HG03469 (cell line): Measurements from ENCODE around the gene ZFPM1.

ENCODE experiments used
- ATAC-seq: cut with Tn5 transposase; IDR thresholded peaks from one replicate; pipeline ENCODE4 v1.9.1; 2021; ENCODE audit warnings: mild to moderate bottlenecking, moderate library complexity, moderate number of reproducible peaks; ENCODE audit not compliant: unreplicated experiment

Gene ZFPM1

DNA sequence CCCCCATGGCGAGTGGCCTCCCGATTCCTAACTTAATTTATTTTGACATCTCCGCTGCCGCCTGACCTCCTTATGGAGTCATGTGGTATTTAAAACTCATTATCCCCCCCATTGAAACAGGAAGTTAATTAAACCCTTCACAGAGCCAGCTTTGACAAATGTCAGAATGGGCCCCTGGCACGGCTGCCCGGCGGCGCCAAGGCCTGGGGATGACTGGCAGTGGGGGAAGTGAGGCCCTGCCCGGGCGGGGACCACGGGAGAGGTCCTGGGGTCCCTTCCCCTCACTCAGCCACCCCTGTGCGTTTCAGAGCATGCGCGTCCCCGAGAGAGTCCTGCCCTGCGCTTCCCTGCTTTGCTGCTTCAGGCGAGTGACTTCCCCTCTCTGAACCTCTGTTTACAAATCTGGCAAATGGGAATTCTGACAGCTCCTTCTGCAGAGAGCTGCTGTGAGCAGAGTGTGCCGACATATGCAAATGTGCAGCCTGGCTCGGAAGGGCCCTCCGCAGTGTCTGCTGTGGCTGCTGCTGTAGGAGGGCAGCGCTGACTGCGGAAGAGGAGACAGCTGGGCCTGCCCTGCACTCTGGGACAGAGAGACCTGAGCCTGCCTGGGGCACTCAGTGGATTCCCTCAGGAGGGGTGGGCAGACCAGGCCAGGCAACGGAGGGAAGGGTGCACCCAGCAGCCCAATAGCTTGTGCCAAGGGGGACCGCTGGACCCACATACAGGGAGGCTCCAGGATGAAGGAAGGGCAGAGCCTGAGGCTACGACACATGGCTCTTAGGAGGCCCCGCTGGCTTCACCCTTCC lies 4.4 kb upstream of the ZFPM1 start:
- ATAC-seq, result no peak

DNA sequence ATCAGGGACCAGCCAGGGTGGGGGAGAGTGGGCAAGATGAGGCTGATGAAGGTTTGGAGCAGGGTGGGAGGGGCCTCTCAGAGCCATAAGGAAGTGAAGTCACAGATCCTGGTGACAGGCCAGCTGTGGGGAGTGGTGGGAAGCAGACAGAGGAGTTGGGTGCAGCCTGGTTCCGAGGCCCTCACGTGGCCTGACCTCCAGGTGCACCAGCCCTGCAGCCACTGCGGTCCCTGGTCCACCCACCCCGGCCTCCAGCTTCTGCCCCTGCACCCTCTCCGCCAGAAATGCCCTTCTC lies 3.9 kb upstream of the ZFPM1 start:
- no peak for ATAC-seq

DNA sequence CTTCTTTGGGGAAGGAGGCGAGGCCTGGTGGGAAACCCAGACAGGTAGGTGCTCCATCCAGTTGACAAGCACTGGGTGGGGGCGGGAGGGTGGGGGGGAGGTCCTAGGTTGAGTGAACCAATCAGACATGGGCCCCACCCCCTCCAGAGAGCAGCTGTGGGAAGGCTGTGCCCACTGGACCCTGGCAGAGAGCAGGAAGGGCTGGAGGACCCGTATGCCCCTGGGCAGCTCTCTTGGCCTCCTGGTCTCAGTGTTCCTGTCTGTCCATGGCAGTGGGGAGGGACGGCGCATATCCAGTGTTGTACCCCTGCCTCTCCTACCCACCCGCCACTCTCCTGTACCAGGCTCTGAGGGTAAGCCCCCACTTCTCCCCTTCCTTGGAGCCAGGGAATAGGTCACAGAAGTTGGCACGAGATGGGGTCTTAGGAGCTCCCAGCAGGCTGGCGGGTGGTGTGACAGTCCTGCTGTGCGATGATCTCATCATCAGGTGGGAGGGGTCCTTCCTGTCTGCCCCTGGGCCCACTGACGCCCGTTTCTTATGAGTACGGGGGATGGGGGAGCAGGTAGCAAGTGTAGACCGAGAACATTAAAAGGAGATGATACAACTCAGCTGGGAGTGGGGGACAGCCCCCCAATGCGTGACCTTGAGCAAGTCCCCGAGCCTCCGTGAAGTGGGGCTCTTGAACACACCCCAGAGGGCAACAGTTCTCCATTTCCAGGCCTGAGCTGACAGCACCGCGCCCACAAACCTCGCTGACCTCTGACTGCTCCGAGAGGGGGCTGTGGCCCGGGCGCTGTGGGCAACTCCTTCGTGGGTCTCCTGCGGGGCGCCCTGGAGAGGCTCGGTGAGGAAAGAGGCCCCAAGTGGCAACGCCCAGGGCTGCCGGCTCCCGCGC lies 1.2 kb upstream of the ZFPM1 start:
- ATAC-seq, result no peak

DNA sequence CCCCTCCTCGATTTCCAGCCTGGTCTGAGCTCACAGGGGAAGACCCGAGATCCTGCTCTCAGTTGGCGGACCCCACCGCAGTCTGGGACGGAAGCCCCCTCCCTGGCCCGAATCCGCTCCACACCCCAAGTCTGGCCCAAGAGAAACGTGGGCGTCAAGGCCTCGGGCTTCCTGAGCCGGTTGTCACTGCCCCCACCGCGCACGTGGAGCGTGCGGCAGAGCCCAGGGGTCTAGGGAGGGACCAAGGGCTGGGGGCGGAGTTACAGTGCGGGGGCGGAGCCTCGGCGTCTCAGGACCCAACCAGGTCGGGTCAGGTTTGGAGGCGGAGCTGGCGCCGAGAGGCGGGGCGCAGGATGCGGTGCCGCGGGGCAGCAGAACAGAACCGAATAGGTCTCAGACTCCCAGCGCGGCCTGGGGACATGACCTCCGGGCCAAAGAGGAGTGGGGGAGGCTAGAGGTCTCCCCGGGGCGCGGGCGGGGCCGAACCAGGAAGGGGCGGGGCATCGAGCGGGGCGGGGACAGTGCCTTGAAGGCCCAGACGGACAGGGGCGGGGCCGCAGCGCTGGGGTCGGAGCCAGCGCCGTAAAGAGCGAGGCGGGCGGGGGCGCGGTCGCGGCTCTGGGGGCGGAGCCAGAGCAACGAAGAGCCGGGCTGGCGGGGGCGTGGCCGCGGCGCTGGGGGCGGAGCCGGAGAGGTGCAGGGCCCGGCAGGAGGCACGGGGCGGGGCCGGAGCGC lies 431 bp upstream of the ZFPM1 start:
- ATAC-seq, result no peak

DNA sequence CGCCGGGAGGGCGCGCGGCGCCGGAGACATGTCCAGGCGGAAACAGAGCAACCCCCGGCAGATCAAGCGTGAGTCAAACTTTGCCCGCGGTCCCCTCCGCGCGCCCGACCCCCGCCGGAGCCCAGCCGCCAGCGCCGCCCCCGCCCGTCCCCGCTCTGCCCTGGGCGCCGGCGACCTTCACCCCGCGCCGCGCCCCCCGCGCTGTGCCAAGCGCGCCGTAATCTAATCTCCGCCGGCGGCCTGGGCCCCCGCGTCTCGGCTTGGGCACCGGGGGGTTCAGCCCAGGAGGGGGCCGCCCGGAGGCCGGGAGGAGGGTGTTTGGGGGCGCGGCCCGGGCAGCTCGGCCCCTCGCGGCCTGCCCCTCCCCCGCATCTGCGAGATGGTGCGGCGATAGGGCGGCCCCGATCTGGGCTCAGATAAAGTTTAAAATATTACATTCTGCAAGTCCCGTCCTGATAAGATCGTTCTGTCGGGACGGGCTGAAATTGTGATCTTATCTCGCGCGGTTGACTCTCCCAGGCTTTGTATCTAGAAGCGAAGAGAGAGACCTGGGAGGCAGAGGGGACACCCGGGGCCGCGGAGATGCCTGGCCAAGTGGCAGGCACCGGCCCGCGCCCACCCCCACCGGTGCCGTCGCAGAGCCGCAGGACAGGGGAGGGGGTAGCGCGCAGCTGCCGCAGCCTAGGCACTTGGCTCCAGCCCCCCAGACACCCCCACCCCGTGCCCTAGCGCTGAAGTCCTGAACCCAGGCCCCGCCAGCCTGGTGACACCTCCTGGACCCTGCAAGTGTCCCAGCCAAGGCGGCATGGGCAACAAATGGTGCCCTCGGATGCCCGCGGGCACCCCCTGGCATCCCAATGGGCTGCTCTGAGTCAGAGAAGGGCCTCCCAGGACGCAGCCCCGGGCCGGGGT lies 787 bp downstream of the ZFPM1 start:
- no peak for ATAC-seq

DNA sequence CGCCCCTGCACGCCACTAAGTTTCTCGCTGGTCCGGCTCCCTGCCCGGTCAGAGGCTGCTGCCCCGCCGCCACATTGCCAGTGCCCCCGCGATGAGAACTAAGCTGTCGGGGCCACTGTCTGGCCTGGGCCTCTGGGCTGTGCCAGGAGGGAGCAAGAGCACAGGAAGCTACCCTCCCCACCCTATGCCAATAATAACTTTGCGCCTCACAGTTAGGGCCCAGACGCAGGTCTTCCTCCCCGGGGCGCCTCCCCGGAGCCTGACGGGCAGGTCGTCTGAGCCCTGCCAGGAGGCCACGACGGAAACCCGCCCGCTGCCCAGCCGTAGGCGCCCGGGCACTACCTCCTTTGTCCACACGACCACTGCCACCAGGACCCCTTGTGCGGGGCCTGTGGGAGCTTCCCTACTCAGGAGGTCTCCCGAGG lies 1.5 kb downstream of the ZFPM1 start:
- ATAC-seq, result no peak

DNA sequence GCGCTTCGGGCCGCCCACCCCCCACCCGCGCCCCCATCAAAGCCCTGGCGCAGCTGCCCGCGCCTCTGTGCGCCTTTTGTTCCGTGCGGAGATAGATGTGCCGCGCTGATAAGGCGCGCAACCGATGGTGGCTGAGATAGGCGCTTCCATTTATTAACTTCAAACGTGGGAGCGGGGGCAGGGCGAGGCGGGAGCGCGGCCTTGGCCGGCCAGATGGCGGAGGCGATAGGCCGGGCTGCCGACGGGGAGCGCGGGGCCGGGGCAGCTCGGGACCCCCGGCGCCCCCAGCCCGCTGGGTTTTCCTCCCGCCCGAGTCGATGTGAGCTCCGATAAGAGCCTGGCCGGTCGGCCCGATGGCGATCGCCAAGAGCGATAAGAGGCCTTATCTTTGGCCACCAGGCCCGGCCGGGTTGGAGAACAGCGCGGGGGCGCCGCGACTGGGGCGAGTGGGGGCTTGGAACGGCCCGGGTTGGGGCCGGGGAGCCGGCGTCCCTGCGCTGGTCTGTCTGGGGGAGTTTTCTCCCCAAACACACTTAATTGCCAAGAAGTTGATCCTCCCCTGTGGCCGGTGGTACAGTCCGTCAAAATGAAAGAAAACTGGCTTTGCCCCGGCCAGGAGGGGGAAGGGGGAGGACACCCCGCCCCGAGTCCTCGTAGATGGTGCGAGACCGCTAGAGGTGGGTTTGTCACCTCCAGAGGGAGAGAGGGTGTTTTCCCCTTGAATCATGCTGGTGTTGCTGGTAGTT lies 2.7 kb downstream of the ZFPM1 start:
- ATAC-seq, result no peak

DNA sequence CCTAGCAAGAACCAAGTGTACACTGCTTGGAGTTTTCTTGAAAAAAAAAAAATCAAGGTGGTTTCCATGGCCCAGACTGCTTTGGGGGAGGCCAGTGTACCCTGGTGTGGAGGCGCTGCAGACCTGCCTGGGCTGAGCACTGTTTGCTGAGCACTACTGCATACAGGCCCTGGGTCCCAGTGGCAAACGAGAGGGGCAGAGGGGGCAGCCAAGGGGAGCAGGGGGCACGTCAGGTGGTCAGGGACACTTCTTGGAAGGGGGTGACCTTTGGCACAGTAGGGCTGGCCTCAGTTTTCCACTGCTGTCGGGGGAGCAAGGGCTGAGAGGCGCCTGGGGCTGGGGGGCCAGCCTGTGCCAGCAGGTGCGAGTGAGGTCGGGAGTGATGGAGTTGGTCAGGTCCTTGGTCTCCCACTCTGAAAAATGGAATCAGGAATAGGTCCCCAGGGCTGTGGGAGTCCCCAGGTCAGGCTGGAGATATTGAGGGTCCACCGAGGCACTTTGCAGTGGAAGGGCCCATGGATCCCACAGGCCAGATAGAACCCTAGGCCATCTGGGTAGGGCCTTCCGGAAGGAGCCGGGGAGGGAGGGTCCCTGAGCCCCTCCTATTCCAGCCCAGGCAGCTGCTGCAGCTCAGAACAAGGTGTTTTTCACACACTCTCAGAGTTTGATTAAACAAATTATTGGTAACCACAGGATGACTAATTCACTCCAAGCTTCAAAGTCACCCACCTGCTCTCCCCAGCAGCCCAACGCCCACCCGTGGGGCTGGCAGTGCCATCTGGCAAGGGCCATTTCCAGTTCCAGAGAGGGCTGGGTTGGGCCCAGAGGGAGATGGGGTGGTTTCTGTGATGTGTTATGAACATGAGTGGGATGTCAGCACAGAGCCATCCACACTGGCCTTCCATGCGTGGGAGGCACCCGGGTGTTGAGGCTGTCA lies 3.5 kb downstream of the ZFPM1 start:
- ATAC-seq, result no peak

DNA sequence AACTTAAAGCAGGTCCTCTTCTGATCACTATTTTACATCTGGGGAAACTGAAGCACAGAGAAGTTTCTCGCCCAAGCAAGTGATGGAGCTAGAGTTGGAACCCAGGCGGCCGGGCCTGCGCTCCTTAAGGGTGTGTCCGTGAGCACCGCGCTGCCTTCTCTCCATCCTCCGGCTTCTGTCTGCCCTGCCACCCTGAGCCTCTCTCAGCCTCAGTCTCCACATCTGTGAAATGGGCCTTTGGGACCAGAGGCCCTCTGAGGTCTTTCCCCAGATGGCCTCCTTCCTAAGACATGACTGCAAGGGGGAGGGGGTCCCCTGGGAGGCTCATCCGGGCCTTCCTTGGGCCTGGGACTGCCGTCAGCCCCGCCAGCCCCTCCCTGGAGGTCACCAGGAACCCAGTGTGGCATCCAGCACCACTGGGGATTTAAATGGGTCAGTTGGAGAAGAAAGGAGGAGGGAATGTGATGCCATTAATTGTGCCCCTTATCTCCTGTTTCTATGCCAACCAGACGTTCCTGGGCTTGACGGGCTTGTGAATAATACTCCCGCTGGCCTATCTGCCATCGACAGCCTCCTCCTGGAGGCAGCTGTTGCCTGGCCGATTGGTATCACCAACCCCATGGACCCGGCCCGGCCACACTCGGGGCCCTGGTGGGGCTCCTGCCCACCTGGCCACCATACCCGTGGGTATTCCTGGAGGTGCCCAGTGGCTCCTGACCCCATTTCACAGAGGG lies 5.1 kb downstream of the ZFPM1 start:
- no peak for ATAC-seq

DNA sequence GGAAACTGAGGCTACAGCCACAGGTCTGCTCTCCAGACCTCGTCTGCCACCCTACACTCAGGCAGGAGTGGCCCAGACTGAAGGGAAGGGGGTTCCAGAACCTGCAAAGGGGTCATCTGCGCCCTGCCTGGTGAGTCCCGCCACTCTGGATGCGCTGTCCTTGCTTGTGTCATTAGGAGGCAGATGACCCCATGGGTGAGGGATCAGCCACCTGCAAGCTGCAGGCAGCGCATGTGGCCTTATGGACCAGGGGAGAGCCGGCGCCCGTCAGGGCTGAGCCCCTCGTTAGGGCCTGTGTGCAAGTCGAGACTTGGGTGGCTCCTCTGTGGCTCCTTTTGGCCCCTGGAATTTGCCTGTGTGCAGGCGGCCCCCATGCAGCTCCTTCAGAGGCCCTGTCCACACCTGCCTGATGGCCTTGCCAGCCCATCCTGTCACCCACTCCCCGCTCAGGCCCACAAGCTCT lies 5.7 kb downstream of the ZFPM1 start:
- no peak for ATAC-seq

DNA sequence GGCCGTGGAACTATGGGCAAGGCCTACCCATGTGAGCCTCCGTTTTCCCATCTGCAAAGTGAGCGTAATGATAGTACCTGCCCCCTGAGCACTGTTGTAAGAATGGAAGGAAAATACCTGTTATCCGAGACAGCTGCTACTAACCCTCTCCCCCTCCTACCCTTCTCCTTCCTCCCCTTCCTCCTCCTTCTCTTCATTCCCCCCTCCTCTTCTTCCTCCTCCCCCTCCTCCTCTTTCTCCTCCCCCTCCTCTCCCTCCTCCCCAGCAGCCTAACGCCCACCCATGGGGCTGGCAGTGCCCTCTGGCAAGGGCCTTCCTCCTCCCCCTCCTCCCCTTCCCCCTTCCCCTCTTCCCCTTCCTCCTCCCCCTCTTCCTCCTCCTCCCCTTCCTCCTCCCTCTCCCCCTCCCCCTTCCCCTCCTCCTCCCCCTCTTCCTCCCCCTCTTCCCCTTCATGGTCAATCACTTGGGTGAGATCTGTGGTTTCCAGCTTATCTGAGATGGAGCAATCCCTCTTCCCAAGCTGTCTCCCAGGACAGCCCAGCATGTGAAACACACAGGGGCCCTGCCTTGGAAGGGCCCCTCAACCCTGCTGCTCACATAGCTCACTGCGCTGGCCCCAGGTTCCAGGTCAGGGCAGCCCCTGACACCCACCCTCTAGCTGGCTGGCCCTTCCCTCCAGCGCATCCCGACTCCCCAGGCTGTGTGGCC lies 6.4 kb downstream of the ZFPM1 start:
- ATAC-seq, result no peak

DNA sequence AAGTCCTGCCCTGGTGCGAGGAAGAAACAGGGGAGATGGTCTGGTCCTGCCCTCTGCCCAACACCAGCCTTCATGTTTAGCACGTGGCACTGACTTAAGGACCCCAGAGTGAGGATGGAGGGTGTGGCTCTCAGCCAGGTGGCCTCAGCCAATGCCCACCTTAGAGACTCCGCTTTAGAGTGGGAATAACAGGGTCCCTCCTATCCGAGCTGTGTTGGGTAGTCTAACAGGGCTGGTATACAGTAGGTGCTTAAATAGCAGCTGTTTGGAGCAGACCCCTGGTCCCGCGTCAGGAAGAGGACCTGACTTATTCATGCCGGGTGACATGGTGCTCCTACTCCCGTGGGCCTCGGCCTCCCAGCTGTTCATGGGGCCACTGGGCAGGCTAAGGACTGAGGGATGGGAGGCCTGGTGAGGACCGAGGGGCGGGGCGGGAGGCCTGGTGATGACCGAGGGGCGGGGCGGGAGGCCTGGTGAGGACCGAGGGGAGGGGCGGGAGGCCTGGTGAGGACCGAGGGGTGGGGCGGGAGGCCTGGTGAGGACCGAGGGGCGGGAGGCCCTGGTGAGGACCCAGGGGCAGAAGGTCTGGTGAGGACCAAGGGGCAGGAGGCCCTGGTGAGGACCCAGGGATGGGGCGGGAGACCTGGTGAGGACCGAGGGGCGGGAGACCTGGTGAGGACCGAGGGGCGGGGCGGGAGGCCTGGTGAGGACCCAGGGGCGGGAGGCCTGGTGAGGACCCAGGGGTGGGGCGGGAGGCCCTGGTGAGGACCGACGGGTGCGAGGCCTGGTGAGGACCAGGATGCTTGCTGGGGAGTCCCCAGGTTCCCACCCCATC lies 7.6 kb downstream of the ZFPM1 start:
- no peak for ATAC-seq

DNA sequence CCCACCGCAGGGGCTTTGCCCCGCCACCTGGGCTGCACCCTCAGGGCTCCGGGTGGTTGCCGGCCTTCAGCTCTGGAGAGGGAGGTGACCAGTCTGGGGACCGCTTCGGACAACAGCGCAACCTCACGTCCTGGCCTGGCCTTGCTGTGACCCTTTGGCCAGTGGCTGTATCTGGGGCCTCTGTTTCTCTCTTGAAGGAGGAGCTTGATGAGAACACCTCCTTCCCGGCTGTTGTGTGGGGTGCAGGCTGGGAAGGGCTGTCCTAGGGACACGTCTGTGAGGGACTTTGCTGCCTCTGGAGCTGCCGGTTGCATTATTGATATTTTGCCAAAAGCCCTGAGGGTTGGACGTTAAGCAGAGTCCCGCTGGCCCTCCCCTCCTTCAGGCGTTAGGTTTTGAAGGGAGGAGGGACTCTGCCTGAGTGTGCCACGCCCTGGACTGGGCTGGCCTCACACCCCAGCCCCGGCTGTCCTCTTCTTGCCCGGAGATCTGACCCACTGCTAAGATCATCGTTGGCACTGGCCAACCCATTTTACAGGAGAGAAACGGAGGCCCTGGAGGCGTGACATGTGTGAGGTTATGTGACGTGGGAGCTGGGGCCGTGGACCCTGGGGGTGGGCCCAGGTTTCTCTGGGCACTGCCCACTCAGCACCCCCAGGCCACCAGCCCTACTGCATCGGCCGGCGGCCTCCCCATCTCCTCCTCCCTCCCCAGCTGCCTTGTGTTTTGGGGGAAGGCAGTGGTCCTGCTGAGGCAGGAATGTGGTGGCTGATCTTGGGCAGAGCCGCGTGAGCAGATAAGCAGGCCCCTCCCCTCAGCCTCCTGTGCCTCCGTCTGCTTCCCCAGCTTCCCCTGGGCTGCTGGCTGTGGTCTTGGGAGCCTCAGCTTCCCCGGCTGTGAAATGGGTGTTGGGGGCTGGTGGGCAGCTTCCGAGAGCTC lies 8.5 kb downstream of the ZFPM1 start:
- no peak for ATAC-seq

DNA sequence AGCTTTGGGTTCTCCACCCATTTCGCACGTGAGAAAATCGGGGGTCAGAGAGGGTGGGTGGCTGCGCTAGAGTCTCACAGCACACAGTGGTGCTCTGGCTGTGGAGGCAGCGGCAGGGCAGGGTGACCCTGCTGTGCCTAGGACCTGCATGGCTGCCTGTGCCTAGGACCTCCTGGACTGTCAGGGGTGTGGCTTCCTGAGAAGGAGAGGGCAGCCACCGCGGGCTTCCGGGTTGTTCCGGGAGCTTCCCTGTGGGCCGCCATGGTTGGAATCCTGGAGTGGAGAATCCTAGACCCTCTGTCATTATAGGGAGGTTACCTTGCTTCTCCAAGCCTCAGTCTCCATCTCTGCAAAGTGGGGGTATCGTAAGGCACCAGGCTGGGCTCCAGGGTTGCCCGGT lies 9.3 kb downstream of the ZFPM1 start:
- ATAC-seq, result no peak

DNA sequence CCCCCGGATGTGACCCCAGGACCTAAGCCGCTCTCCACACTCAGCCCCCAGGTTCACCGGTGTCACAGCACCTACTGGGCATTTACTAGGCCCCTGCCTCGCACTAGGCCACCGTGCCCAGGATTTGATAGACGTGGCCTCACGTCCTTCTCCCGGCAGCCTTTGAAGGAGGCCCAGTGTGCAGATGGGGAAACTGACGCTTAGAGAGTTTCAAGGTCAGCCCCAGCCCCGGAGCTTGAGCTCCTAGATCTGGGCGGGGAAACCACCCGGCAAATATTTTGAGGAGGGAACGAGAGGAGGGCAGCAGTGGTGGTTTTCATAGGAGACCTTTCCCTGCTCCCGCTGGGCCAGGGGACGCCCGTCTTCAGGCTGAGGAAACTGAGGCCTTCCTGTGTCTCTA lies 10.3 kb downstream of the ZFPM1 start:
- ATAC-seq, result no peak
